HepG2 (cell line): ENCODE measurements around the gene RNU6-8. TPM values are rescaled to one million over a fixed set of nuclear protein-coding genes. Genes with fewer than 3 reads are reported as not detected.

Source experiments
- ATAC-seq: fragments of 200-7000 bp; cut with Tn5 transposase; 3 replicates; pipeline ENCODE4 v1.9.1; 2020; ENCODE audit warnings: mild to moderate bottlenecking, moderate library complexity
- BruUV-seq: library from RNA; stranded (reverse); fragments of 400-500 nt; replicated peaks from 2 replicates; lab custom pipeline; 2021; lab: Mats Ljungman, UMichigan
- CTCF ChIA-PET: fragments of 300-600 bp; formaldehyde crosslinking; extraction: SDS; loops from one replicate; lab custom pipeline; 2021; ENCODE audit warnings: low total read pairs, inconsistent platforms, low intra/inter-chr PET ratio; lab: Yijun Ruan, JAX
- POLR2A ChIA-PET: fragments of 350-600 bp; sonication (Branson Sonifier 250); formaldehyde crosslinking; loops from one replicate; lab custom pipeline; 2020; ENCODE audit warnings: antibody characterized with exemption, inconsistent platforms; lab: Yijun Ruan, JAX
- DNase-seq: peaks from one replicate; pipeline ENCODE4 v3.0.0-alpha.2; 2015; ENCODE audit warnings: low spot score
- FAIRE-seq: peaks from 3 replicates; lab custom pipeline; 2011; peaks lifted over from hg19 to GRCh38; lab: Jason Lieb, UNC
- H2AFZ ChIP-seq: one replicate; pipeline ENCODE4 v1.6.1; 2011; ENCODE audit warnings: low read length, inconsistent platforms
- H3K27ac ChIP-seq: fragments of 300-600 bp; 3 replicates; pipeline ENCODE4 v1.8.0; 2011; ENCODE audit warnings: mixed run types, mild to moderate bottlenecking, mixed read lengths, low read length, inconsistent platforms; ENCODE audit not compliant: insufficient read depth; ENCODE audit errors: extremely low read length
- H3K27me3 ChIP-seq, 2 experiments: fragments of 200-600 bp in 1 of 2; 2 replicates in 1 of 2; 3 replicates in 1 of 2; pipeline versions ENCODE4 v1.6.0 to v1.8.0; 2011; ENCODE audit warnings: low read length in 2 of 2, mild to moderate bottlenecking in 2 of 2, moderate library complexity in 2 of 2, inconsistent platforms in 1 of 2; ENCODE audit not compliant: insufficient read depth in 2 of 2, control insufficient read depth in 1 of 2
- H3K36me3 ChIP-seq, 2 experiments: fragments of 200-600 bp in 1 of 2; replicated peaks in 1 of 2; 2 replicates in 1 of 2; 3 replicates in 1 of 2; pipeline versions ENCODE4 v1.5.1 to v1.8.0; 2011; ENCODE audit warnings: low read length in 2 of 2, inconsistent platforms in 1 of 2; ENCODE audit not compliant: insufficient read depth in 2 of 2, control insufficient read depth in 1 of 2
- H3K4me1 ChIP-seq: 2 replicates; pipeline ENCODE4 v1.5.1; 2012; ENCODE audit warnings: low read length, inconsistent platforms; ENCODE audit not compliant: insufficient read depth
- H3K4me2 ChIP-seq: 2 replicates; pipeline ENCODE4 v1.6.0; 2011; ENCODE audit warnings: low read depth, low read length, inconsistent platforms
- H3K4me3 ChIP-seq, 3 experiments: fragments of 200-600 bp in 1 of 3; sonication (generic), shearing (Covaris generic) in 1 of 3; replicated peaks in 1 of 3; 2 replicates each; pipeline ENCODE4 v1.5.1; 2011 to 2016; ENCODE audit warnings: low read length in 3 of 3, inconsistent platforms in 2 of 3, low read depth in 2 of 3, mild to moderate bottlenecking in 2 of 3, control low read depth in 1 of 3, mixed read lengths in 1 of 3; ENCODE audit not compliant: insufficient read depth in 1 of 3
- H3K79me2 ChIP-seq: one replicate; pipeline ENCODE4 v1.6.1; 2011; ENCODE audit warnings: low read length, inconsistent platforms; ENCODE audit not compliant: insufficient read depth
- H3K9ac ChIP-seq: 2 replicates; pipeline ENCODE4 v1.6.0; 2011; ENCODE audit warnings: mild to moderate bottlenecking, low read depth, low read length, inconsistent platforms; ENCODE audit not compliant: insufficient read depth
- H3K9me3 ChIP-seq: 2 replicates; pipeline ENCODE4 v1.5.1; 2012; ENCODE audit warnings: mild to moderate bottlenecking, low read length
- H4K20me1 ChIP-seq: 2 replicates; pipeline ENCODE4 v1.6.0; 2011; ENCODE audit warnings: inconsistent platforms, mild to moderate bottlenecking, low read length, moderate library complexity; ENCODE audit not compliant: insufficient read depth
- EEA1 ChIP-seq: sonication (generic); formaldehyde crosslinking; IDR thresholded peaks from 2 replicates; pipeline ENCODE4 v1.5.1; 2020; ENCODE audit warnings: mild to moderate bottlenecking, missing genetic modification reagents, borderline replicate concordance
- EZH2 ChIP-seq: conservative IDR thresholded peaks from 2 replicates; pipeline ENCODE4 v1.6.1; 2012; ENCODE audit warnings: mild to moderate bottlenecking, low read depth, low read length, moderate library complexity
- FOXA3 ChIP-seq: IDR thresholded peaks from 2 replicates; pipeline ENCODE4 v1.6.1; 2016; ENCODE audit warnings: missing genetic modification reagents, missing compliant biosample characterization
- RAD21 ChIP-seq: fragments of 450-650 bp; formaldehyde crosslinking; IDR thresholded peaks from 2 replicates; pipeline ENCODE4 v1.5.0; 2020; ENCODE audit warnings: mild to moderate bottlenecking
- RAD51 ChIP-seq: fragments of 450-650 bp; IDR thresholded peaks from 2 replicates; pipeline ENCODE4 v1.6.1; 2016; ENCODE audit warnings: borderline replicate concordance
- SMAD1 ChIP-seq: sonication (generic); formaldehyde crosslinking; IDR thresholded peaks from 2 replicates; pipeline ENCODE4 v1.4.0; 2020; ENCODE audit warnings: missing genetic modification reagents, low read depth, mild to moderate bottlenecking, borderline replicate concordance
- SMYD3 ChIP-seq: sonication (generic); formaldehyde crosslinking; IDR thresholded peaks from 2 replicates; pipeline ENCODE4 v1.8.1; 2023; ENCODE audit warnings: mild to moderate bottlenecking, missing genetic modification reagents
- TARDBP ChIP-seq: sonication (generic); formaldehyde crosslinking; IDR thresholded peaks from 2 replicates; pipeline ENCODE4 v1.8.0; 2022; ENCODE audit warnings: mild to moderate bottlenecking, missing genetic modification reagents
- ZNF468 ChIP-seq: sonication (generic); formaldehyde crosslinking; IDR thresholded peaks from 2 replicates; pipeline ENCODE4 v1.8.0; 2022; ENCODE audit warnings: mild to moderate bottlenecking, moderate library complexity, missing genetic modification reagents
- ZNF550 ChIP-seq: sonication (generic); formaldehyde crosslinking; IDR thresholded peaks from 2 replicates; pipeline ENCODE4 v1.4.0; 2020; ENCODE audit warnings: mild to moderate bottlenecking, missing genetic modification reagents, borderline replicate concordance
- ZNF768 ChIP-seq: sonication (generic); formaldehyde crosslinking; IDR thresholded peaks from 2 replicates; pipeline ENCODE4 v1.4.0; 2020; ENCODE audit warnings: missing genetic modification reagents
- ZNF780A ChIP-seq: sonication (generic); formaldehyde crosslinking; IDR thresholded peaks from 2 replicates; pipeline ENCODE4 v1.8.0; 2022; ENCODE audit warnings: mild to moderate bottlenecking, missing genetic modification reagents, moderate library complexity
- WGBS: methylation state at CpG from one replicate; pipeline ENCODE4 v1.1.6; 2017; ENCODE audit warnings: low lambda C conversion rate; 5-methylcytosine and 5-hydroxymethylcytosine counted together
- in situ Hi-C: cut with HindIII; loops from 2 replicates; pipeline ENCODE4 v1.10.0; 2017; ENCODE audit warnings: low pct_unique_long_range_greater_than_20kb; ENCODE audit not compliant: extremely low pct_ligation_motif_present
- intact Hi-C: fragments of 100-400 bp; cut with micrococcal nuclease; formaldehyde crosslinking; loops from one replicate; pipeline ENCODE4 v1.10.0; 2022; ENCODE audit not compliant: unreplicated experiment
- polyA plus RNA-seq, 8 experiments: library from polyadenylated mRNA; depleted of rRNA in 3 of 8; stranded (reverse) in 7 of 8; unstranded in 1 of 8; fragments of >200 nt; fragmentation: Illumina TruSeq in 4 of 8; extraction: Trizol in 4 of 8; gene quantifications; 2 replicates each; pipeline versions ENCODE4 v1.2.1 to v1.2.3, GENCODE V29; 2011 to 2016; ENCODE audit warnings: low read depth in 4 of 8, missing spikeins in 1 of 8, mixed read lengths in 1 of 8; ENCODE audit not compliant: insufficient read depth in 1 of 8
- total RNA-seq, 5 experiments: library from RNA; depleted of rRNA; stranded (reverse); fragments of >200 nt; fragmentation: Illumina TruSeq; extraction: Trizol; gene quantifications; 2 replicates each; pipeline ENCODE4 v1.2.3, GENCODE V29; 2016; ENCODE audit warnings: low read depth in 1 of 5
- TF ChIP-seq, protein P1 (sequence below): sonication (generic); IDR thresholded peaks from 2 replicates; pipeline ENCODE4 v1.6.1; 2016; ENCODE audit warnings: low read depth, borderline replicate concordance
- TF ChIP-seq, protein P2 (sequence below): sonication (generic); formaldehyde crosslinking; IDR thresholded peaks from 2 replicates; pipeline ENCODE4 v1.4.0; 2020; ENCODE audit warnings: missing genetic modification reagents, borderline replicate concordance
- TF ChIP-seq, protein P3 (sequence below): sonication (generic); formaldehyde crosslinking; IDR thresholded peaks from 2 replicates; pipeline ENCODE4 v1.4.0; 2020; ENCODE audit warnings: missing genetic modification reagents

RNU6-8 gene
- total and polyA plus RNA-seq, 2 of the 13 experiments (the other 11 are each of a cell fraction or from before 2014, with no cell fraction given) = under 0.01 TPM; not detected in 1

DNA sequence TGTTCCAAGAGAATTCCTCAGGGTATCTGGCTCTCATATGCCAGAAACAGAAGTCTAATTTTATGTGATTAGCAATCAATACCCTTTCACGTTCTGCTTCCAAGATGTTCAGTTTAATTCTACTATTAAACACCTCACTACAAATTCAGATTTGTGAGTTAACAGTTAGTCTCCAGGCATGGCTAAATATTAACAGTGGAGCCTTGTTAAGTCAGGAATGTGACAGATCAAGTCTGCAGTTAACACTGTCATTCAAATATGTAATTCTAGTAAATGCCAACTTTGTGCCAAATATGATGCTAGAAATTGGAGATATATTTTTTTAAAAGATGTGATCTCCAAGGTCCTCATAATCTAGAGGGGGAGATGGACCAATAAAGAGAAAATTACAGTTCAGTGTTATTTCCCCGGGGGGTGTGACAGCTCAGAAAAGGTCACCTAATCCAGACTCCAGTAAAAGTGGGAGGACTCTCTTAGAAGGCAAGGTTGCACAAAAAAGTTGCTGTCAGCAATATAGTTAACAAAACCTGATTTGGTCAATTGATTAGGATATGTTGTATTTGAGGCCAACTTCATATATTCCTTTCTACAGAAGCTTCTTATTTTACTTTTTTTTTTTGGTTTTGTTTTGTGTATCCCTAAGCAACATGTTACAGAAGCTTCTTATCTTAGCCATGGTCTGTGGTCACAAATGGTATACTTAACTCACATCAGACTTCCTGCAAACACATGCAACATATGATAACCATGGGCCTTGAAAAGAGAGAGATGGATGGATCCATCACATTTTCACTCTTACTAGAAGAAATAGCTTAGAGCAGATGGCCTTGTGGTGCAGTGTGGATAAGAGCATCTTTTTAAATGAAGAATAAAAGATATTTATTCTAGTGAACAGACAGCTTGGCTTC is 19.7 kb downstream of the RNU6-8 start (continued):
- TF ChIP-seq, protein P1, sequence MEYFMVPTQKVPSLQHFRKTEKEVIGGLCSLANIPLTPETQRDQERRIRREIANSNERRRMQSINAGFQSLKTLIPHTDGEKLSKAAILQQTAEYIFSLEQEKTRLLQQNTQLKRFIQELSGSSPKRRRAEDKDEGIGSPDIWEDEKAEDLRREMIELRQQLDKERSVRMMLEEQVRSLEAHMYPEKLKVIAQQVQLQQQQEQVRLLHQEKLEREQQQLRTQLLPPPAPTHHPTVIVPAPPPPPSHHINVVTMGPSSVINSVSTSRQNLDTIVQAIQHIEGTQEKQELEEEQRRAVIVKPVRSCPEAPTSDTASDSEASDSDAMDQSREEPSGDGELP = no peak
- TF ChIP-seq ZNF780A = no peak
- TF ChIP-seq, protein P2, sequence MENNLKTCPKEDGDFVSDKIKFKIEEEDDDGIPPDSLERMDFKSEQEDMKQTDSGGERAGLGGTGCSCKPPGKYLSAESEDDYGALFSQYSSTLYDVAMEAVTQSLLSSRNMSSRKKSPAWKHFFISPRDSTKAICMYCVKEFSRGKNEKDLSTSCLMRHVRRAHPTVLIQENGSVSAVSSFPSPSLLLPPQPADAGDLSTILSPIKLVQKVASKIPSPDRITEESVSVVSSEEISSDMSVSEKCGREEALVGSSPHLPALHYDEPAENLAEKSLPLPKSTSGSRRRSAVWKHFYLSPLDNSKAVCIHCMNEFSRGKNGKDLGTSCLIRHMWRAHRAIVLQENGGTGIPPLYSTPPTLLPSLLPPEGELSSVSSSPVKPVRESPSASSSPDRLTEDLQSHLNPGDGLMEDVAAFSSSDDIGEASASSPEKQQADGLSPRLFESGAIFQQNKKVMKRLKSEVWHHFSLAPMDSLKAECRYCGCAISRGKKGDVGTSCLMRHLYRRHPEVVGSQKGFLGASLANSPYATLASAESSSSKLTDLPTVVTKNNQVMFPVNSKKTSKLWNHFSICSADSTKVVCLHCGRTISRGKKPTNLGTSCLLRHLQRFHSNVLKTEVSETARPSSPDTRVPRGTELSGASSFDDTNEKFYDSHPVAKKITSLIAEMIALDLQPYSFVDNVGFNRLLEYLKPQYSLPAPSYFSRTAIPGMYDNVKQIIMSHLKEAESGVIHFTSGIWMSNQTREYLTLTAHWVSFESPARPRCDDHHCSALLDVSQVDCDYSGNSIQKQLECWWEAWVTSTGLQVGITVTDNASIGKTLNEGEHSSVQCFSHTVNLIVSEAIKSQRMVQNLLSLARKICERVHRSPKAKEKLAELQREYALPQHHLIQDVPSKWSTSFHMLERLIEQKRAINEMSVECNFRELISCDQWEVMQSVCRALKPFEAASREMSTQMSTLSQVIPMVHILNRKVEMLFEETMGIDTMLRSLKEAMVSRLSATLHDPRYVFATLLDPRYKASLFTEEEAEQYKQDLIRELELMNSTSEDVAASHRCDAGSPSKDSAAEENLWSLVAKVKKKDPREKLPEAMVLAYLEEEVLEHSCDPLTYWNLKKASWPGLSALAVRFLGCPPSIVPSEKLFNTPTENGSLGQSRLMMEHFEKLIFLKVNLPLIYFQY (CRISPR knock-in tag) = no peak
- TF ChIP-seq ZNF550 = no peak
- no peak for TF ChIP-seq TARDBP
- 0 out of 2 replicates have a peak, but pooled peaks have one; percentile 43 for TF ChIP-seq SMYD3

DNA sequence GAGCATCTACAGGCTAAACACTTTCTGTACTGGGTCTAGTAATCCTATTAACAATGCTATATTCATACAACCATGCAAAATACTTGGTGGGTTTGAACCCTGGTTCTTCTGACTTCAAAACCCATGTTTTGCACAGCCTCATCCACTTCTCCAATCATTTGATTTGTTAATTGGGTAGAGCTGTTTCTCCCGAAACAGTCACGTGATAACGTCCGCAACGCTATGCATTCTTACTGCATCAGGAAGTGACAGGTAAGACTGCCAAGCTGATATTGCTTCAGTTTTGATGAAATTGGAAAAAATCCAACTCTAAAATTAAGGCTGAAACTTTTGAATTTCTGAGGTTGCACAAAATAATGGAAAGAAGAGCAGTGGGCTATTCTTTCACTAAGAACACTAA is 31.6 kb downstream of the RNU6-8 start:
- ChIA-PET CTCF (no interaction called here), POLR2A (no interaction called here)
- in situ Hi-C loops = no loop called here
- Histone ChIP-seq H4K20me1 (no peaks in the 10 kb centered on the region), H3K4me3 (no peak overlapping the region), H3K9me3 (no peaks in the 10 kb centered on the region), H2AFZ (no peak overlapping the region), H3K36me3 (no peaks in the 10 kb centered on the region), H3K27me3 (no peaks in the 10 kb centered on the region), H3K9ac (no peak overlapping the region), H3K79me2 (no peaks in the 10 kb centered on the region), H3K4me1 (no peaks in the 10 kb centered on the region), H3K27ac (no peak overlapping the region), H3K4me2 (no peak overlapping the region)
- ATAC-seq = no peak
- FAIRE-seq = no peak
- intact Hi-C loops = no loop called here
- no peak for DNase-seq
- WGBS = 60% methylated on average over 5 of the region's 5 CpGs
- BruUV-seq = no TSS peak
- TF ChIP-seq FOXA3 (CRISPR knock-in tag) (no peak), SMAD1 (CRISPR knock-in tag) (no peak), ZNF468 (CRISPR knock-in tag) (no peak), EZH2 (no peak), RAD21 (CRISPR knock-in tag) (no peak), RAD51 (peak; percentile 87), ZNF768 (CRISPR knock-in tag) (no peak), EEA1 (CRISPR knock-in tag) (no peak)
- TF ChIP-seq, protein P3, sequence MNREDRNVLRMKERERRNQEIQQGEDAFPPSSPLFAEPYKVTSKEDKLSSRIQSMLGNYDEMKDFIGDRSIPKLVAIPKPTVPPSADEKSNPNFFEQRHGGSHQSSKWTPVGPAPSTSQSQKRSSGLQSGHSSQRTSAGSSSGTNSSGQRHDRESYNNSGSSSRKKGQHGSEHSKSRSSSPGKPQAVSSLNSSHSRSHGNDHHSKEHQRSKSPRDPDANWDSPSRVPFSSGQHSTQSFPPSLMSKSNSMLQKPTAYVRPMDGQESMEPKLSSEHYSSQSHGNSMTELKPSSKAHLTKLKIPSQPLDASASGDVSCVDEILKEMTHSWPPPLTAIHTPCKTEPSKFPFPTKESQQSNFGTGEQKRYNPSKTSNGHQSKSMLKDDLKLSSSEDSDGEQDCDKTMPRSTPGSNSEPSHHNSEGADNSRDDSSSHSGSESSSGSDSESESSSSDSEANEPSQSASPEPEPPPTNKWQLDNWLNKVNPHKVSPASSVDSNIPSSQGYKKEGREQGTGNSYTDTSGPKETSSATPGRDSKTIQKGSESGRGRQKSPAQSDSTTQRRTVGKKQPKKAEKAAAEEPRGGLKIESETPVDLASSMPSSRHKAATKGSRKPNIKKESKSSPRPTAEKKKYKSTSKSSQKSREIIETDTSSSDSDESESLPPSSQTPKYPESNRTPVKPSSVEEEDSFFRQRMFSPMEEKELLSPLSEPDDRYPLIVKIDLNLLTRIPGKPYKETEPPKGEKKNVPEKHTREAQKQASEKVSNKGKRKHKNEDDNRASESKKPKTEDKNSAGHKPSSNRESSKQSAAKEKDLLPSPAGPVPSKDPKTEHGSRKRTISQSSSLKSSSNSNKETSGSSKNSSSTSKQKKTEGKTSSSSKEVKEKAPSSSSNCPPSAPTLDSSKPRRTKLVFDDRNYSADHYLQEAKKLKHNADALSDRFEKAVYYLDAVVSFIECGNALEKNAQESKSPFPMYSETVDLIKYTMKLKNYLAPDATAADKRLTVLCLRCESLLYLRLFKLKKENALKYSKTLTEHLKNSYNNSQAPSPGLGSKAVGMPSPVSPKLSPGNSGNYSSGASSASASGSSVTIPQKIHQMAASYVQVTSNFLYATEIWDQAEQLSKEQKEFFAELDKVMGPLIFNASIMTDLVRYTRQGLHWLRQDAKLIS (CRISPR knock-in tag) = no peak
